NCI-H774 (cell line): ENCODE data around the gene DTWD2.
"Not testable (repeated sequence)": the region's sequence is repeated elsewhere in the genome, so short reads cannot be mapped to it uniquely, and the experiment has no call there.

Source experiments
- DNase-seq: peaks from one replicate; lab custom pipeline; 2025; lab: John Stamatoyannopoulos, UW

The DTWD2 gene

GRCh38 chr5:118863345-118863744 is 125.0 kb downstream of the DTWD2 start:
- DNase-seq = no peak

DNA sequence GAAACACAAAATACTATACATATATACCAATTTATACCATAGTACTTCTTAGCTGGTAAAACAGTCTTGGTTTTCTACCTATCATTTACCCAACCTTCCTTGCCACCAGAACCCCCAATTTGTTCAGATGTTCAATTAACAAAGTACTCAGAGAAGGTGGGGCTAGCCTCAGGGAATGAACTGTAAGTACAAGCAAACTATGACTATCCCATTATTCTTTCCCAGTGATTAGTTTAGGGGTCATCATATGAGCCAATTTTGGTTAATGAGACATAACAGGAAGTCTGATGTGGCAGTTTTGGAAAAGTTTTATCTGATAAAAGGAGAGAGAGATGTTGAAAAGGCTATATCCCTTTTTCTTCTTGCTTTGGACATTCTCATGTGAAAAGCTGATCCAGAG is 125.8 kb downstream of the DTWD2 start:
- no peak for DNase-seq

- no peak for DNase-seq
Observed at GRCh38 chr5:118857700-118858099, 130.6 kb downstream of the DTWD2 start.

- no peak for DNase-seq
Observed at GRCh38 chr5:118854819-118855218, 133.5 kb downstream of the DTWD2 start.

GRCh38 chr5:118851785-118852184 is 136.6 kb downstream of the DTWD2 start:
- DNase-seq = not testable (repeated sequence)

- not testable (repeated sequence) for DNase-seq
Observed at GRCh38 chr5:118849507-118849906, 138.8 kb downstream of the DTWD2 start.

DNA sequence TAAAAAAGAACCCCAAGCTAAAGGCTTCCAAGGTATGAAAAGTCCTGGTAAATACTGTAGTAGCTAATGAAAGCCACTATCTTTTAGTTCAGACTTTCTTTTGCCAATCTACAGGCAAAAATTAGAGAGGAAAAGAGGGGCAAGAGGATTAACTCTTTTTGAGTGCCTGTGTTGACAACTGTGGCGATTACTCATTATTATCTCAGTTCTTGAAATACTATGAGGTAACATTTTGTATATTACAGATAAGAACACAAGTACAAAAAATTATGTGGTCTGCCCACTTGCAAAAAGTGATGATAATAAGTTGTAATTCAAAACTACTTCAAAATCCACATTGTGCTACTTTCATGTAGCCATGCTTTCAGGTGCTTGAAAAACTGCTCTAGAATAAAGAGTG is 144.0 kb downstream of the DTWD2 start:
- no peak for DNase-seq

- DNase-seq = no peak
Observed at GRCh38 chr5:118834710-118835109, 153.6 kb downstream of the DTWD2 start.

DNA sequence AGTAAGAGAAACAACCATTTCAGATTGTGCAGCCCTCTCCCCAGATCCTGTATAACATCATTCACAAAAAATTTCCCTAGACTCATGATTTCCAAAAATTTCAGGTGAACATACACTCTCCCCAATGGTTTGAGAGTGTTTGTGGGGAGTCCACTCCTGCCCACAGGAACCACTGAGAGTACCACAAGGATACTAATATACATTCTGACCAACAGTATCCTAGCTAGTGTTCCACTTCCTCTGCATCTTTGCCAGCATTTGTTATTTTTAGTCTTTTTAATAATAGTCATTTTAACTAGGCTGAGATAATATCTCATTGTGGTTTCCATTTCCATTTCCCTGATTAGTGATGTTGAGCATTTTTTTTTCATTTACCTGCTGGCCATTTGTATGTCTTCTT is 155.4 kb downstream of the DTWD2 start:
- no peak for DNase-seq

DNA sequence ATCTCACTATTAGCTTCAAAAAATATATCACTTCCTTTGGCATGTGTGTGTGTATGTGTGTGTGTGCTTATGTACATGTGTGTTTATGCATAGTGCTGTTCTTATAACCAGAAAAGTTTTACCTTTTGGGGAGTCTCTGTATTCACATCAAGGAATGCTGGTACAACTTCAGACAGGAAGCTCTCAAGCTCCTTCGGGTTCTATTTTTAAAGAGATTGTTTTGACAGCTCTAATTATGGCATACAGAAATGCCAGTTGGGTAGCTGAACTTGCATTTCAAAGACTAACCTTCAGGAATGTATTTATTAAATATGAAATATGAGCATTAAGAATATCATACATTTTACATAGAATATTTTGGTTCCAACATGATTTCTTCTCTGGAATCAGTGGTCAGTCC is 163.1 kb downstream of the DTWD2 start:
- no peak for DNase-seq

DNA sequence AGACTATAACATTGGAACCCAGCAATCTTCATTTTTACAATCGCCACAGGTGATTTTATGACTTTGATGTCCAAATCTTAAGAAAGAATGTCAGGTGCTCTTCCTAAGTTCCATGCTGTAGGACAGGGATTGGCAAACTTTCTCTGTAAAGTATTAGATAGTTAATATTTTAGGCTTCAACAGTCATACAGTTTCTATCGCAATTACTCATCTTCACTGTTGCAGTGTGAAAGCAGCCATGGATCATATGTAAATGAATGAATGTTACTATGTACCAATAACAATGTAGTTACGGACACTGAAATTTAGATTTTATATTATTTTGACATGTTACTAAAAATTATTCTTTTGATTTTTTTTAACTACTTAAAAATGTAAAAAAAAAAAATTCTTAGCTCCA is 169.7 kb downstream of the DTWD2 start:
- no peak for DNase-seq

GRCh38 chr5:118808441-118808840 is 179.9 kb downstream of the DTWD2 start:
- DNase-seq = no peak

DNA sequence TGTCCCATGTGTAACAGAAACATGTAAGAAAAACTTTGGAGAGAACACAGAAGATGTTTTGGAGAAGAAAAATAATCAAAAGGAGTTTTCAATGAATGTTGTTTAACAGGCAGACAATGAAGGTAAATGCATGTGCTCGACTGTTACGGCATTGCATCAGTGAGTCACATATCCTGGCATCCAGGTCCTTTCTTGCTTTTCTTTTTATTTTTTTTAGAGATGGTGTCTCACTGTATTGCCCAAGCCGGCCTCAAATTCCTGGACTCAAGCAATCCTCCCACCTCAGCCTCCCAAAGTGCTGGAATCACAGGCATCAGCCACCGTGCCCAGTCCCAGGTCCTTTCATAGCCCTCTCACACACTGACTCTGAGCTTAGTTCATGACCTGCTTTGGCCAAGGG is 181.8 kb downstream of the DTWD2 start:
- no peak for DNase-seq

DNA sequence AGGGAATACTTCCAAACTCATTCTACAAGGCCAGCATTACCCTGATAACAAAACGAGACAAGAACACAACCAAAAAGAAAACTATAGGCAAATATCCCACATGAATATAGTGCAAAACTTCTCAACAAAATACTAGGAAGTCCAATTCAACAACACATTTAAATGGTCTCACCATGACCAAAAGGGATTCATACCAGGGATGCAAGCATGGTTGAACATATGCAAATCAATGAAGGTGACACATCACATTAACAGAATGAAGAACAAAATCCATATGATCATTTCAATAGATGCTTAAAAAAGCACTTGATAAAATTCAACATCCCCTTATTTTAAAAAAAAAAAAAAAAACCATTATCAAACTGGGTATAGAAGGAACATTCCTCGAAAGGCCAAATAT is 186.0 kb downstream of the DTWD2 start:
- no peak for DNase-seq

DNA sequence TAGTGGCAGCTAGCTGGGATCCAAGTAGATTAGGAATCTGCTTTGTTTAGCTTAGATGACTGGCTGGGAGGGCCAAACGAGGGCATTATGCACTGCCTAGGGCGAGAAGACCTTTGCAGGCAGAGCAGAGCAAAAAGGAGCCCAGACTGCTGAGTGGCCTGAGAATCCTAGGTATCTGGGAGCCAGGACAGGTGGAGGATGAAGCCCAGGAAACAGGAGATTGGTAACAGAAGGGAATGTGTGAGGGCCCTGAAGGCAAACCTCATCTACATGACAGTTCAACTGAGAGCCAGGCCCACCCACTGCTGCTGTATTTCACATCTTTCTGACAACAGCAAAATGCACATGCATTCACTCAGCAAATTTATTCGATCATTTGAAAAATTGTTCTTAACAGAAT is 192.3 kb downstream of the DTWD2 start:
- DNase-seq = no peak

GRCh38 chr5:118794281-118794680 is 194.1 kb downstream of the DTWD2 start:
- DNase-seq = no peak

- DNase-seq = no peak
Observed at GRCh38 chr5:118793652-118794051, 194.7 kb downstream of the DTWD2 start.

DNA sequence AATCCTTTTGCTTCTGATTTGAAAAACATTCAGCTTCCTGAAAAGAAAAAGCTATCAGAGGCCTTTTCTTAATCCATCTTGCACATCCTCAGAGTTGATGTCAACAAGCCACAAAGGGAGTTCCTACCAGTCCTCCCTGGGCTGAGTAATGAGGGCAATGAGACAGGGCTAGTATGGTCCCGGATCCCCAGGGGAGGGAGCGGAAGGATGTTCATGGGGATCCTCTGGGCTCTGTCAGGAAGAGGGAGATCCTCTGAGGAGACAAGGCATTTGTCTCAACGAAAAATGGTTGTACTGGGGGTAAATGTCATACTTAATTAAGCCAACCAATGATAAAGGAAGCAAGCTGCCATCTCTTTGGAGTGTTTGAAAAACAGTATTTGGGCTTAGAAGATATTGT is 195.3 kb downstream of the DTWD2 start:
- DNase-seq = no peak

DNA sequence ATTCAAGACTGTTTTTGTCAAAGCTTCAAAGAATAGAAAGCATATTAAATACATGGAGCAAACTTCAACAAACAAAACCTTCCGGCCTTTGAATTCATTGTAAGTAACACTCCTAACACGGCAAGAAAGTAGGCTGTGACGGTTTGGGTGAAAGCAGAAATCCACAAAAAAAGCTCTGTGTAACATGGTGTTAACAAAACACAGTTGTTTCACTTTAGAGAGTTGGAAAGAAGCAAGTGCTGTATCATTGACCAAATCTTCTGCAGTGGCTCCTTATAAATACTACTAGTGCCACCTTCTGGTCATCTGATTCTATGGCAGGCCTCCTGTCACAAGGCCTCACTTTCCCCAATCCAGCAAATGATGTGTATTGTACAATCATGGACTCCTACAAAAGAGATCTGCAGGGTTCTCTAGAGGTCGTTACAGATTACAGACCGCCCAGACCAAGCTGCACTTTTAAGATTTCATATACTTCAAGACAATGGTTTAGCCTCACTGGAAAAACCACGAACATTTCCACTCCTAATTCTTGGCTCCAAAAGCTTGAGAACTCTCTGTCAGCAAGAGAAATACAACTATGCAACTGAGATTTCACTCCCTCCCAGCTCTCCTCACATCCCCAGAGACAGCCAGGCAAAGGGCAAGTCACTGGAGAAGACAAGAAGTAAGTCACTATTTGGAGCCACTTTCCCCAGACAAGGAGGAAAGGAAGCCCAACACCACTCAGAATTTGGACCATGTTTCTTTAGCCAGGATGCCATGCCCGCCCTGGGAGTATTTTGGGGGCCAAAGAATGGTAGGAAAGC is 196.2 kb downstream of the DTWD2 start:
- peak; percentile 41 for DNase-seq

DNA sequence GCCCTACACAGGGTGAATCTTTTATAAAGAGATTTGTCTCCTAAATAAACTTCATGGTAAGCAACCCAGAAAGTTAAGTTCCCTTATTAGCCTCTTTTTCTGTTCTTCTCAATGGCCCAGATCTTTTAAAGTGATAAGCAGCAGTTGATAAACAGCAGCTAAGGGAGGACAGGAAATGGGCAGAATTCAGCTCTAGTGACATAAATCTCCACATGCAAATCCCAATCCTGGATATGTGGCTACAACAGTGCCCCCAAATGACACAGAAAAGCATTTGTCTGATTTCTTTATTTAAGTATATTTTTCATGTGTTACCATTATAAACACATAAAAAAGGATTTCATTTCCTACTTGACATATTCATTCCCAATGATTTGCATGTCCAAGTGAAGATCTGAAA is 199.0 kb downstream of the DTWD2 start:
- no peak for DNase-seq

GRCh38 chr5:118788351-118788750 is 200.0 kb downstream of the DTWD2 start:
- no peak for DNase-seq
